Activated CD8-positive, alpha-beta T cell treated with anti-CD3 and anti-CD28 coated beads, Interleukin-2, amount 10 ng/mL, durations not matched to agents 7 days and 5 days (primary cell): ENCODE measurements around the gene MRPL17. TPM values are rescaled to one million over a fixed set of nuclear protein-coding genes. Genes with fewer than 3 reads are reported as not detected.

ENCODE experiments used
- ATAC-seq: fragments of 150-1000 bp; cut with Tn5 transposase; one replicate; pipeline ENCODE4 v1.10.0; 2021; ENCODE audit warnings: moderate library complexity
- CTCF ChIA-PET: fragments of 350-600 bp; sonication (Branson Sonifier 250); formaldehyde crosslinking; loops from one replicate; lab custom pipeline; 2021; ENCODE audit warnings: antibody characterized with exemption; lab: Charles Lee
- POLR2A ChIA-PET: fragments of 350-600 bp; sonication (Branson Sonifier 250); formaldehyde crosslinking; loops from one replicate; lab custom pipeline; 2021; ENCODE audit warnings: antibody characterized with exemption; lab: Charles Lee
- DNase-seq: peaks from one replicate; pipeline ENCODE4 v3.0.0-alpha.2; 2020
- H3K27ac Mint-ChIP-seq: one replicate; pipeline ENCODE4 v1.8.0; 2021; ENCODE audit warnings: mild to moderate bottlenecking, mixed read lengths
- H3K27me3 Mint-ChIP-seq: one replicate; pipeline ENCODE4 v1.8.0; 2021; ENCODE audit warnings: low read depth, mixed read lengths
- H3K36me3 Mint-ChIP-seq: one replicate; pipeline ENCODE4 v1.8.0; 2021; ENCODE audit warnings: low read depth, mixed read lengths
- H3K4me1 Mint-ChIP-seq: one replicate; pipeline ENCODE4 v1.8.0; 2021; ENCODE audit warnings: low read depth, mixed read lengths
- H3K4me3 Mint-ChIP-seq: one replicate; pipeline ENCODE4 v1.8.0; 2021; ENCODE audit warnings: mild to moderate bottlenecking, mixed read lengths
- H3K9me3 Mint-ChIP-seq: one replicate; pipeline ENCODE4 v1.8.0; 2022; ENCODE audit warnings: mixed read lengths; ENCODE audit not compliant: insufficient read depth
- total RNA-seq, 2 experiments: library from RNA; stranded (reverse); gene quantifications; one replicate each; pipeline ENCODE4 v1.2.3, GENCODE V29; 2021

MRPL17 gene
- total RNA-seq, 2 experiments from 2014 or later, result 60.6 to 69.2 TPM

DNA sequence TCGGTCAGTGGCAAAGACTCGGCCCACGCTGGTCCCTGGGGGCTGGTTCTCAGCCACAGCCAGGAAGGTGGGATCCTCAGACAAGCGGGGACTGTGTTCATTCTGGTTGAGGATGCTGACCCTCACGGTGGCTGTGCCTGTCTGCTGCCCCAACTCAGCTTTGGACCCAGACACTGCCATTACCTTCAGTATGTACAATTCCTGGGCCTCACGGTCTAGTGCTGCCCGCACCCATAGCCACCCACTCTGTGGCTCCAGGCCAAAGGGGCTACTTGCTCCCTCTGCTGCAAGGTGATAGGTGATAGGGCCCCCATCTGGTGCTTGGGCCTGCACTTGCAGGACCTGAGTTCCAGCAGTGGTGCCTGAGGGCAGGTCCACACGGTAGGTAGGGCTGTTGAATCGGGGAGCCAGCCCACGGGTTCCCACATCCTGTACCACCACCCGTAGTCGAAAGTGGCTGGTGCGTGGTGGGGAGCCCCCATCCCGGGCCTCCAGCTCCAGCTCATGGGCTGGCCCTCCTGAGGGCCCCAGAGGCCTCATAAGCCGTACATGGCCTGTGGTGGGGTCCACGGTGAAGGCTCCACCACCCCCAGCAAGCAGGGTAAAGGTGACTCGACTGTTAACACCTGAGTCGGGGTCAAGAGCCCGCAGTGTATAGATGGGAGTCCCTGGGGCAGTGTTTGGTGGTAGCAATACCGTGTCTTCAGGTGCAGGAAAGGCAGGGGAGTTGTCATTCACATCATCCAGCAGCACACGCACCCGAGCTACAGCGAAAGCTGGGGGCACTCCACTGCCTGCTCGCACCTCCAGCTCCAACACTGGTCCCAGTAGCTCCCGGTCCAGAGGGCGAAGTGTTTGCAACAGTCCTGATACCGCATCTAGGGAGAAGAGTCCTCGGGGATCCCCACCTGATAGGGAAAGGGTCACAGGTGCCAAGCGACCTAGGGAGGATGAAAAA, 50.7 kb downstream of the MRPL17 start:
- no peaks in the 10 kb centered on the region for H3K36me3 Mint-ChIP-seq
- H3K4me1 Mint-ChIP-seq, result peaks cover 20% of the 10 kb centered on the region
- no peak overlapping the region for H3K27ac Mint-ChIP-seq
- ChIA-PET POLR2A (interaction anchor here (0.8 kb wide), 1 partner anchor 51 kb away, joined by 3 read pairs; the partner anchor contains the start of gene MRPL17), CTCF (no interaction called here)
- H3K27me3 Mint-ChIP-seq, result no peaks in the 10 kb centered on the region
- no peak overlapping the region for H3K4me3 Mint-ChIP-seq
- no peak for DNase-seq
- no peak for ATAC-seq
- H3K9me3 Mint-ChIP-seq, result no peaks in the 10 kb centered on the region

DNA sequence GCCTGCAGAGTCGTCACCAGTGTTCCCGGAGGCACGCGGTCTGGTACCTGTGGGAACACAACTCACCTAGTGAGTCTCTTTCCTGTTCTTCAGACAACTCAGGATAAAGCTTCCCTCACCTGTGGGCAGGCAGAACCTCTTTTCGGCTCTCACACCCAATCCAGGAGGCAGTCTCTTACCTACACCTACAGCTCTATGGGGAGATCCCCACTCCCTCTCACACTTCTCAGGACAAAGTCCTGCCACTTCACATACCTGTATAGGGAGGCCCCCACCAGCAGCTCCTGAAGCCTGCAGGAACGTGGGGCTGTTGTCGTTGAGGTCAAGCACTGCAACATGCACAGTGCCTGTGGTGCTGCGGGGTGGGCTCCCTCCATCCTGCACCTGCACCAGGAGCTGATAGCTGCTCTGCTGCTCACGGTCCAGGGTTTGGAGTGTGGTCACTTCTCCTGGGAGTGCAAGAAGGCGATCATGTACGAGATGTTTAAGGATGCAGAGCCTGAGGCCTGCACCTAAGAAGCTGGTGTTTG, 51.7 kb downstream of the MRPL17 start:
- no peaks in the 10 kb centered on the region for H3K9me3 Mint-ChIP-seq

DNA sequence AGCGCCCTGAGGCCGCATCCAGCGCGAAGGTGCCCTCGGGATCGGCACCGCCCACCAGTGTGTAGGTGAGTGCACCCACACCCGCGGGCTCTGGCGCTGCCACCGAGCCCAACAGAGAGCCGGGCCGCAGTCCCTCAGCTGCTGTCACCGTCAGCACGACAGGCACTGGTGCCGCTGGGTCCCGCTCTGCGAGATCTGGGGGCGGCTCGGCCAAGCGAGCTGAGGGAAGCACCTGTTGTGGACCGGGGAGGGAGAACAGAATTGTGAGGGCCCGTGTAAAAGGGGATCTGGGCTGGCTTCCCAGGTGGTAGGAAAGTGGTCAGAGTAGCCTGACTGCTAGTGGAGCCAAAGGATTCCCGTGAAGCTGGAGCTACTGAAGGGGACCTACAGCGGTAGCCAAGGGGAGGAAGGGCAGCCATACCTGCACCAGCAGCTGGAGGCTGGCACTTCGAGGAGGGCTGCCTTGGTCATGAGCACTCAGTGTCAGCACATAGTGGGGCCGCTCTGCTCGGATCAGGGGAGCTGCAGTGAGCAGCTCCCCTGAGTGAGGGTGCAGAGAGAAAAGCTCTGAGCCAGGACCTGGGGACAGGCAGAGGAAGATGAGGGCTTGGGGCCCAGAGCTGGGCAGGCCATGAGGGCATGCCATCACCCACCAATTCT, 52.4 kb downstream of the MRPL17 start:
- H3K4me1 Mint-ChIP-seq, result peaks cover 30% of the 10 kb centered on the region
- no peaks in the 10 kb centered on the region for H3K9me3 Mint-ChIP-seq
- H3K27me3 Mint-ChIP-seq, result no peaks in the 10 kb centered on the region
- DNase-seq (no peak), ATAC-seq (no peak)
- CTCF ChIA-PET, result interaction anchor here (0.6 to 1.1 kb wide), 4 partner anchors 11 to 252 kb away, joined by 3 to 5 read pairs (median 4); partner anchors contain the start of genes ILK, MRPL17 and TPP1
- no peak overlapping the region for H3K4me3 Mint-ChIP-seq
- H3K27ac Mint-ChIP-seq, result no peak overlapping the region
- POLR2A ChIA-PET, result no interaction called here
- H3K36me3 Mint-ChIP-seq, result no peaks in the 10 kb centered on the region

More for the DNA sequence above, 51.7 kb downstream of the MRPL17 start:
- ChIA-PET CTCF (interaction anchor here (0.6 to 1.1 kb wide), 4 partner anchors 12 to 252 kb away, joined by 3 to 5 read pairs (median 4); partner anchors contain the start of genes ILK, MRPL17 and TPP1), POLR2A (interaction anchor here (0.8 kb wide), 1 partner anchor 52 kb away, joined by 3 read pairs; the partner anchor contains the start of gene MRPL17)
- Mint-ChIP-seq H3K36me3 (no peaks in the 10 kb centered on the region), H3K4me1 (peaks cover 29% of the 10 kb centered on the region), H3K4me3 (no peak overlapping the region), H3K27me3 (no peaks in the 10 kb centered on the region), H3K27ac (no peak overlapping the region)
- DNase-seq, result no peak
- ATAC-seq, result no peak

Other genes starting within 250 kb of the MRPL17 start
- gene HPX, start 242.4 kb downstream of the MRPL17 start, total RNA-seq, result not detected
- gene TRIM3, start 209.4 kb downstream of the MRPL17 start, total RNA-seq, result 1 to 10 TPM; 5.7 to 7.5 TPM
- gene ARFIP2, start 202.0 kb downstream of the MRPL17 start, total RNA-seq, result 10 to 100 TPM; 38.6 to 39.8 TPM
- gene TIMM10B, start 201.8 kb downstream of the MRPL17 start, total RNA-seq, result 10 to 100 TPM; 34.1 to 35.4 TPM
- gene DNHD1, start 186.1 kb downstream of the MRPL17 start, total RNA-seq, result 10 to 100 TPM; 17.8 to 18.5 TPM
- gene RRP8, start 79.7 kb downstream of the MRPL17 start, total RNA-seq, result 10 to 100 TPM; 28.6 to 29.8 TPM
- gene ILK, start 79.6 kb downstream of the MRPL17 start, total RNA-seq, result 100 to 1,000 TPM; 195 to 197 TPM
- 100 to 1,000 TPM; 140 to 156 TPM for gene TAF10, start 71.1 kb downstream of the MRPL17 start, total RNA-seq
- gene TPP1, start 63.9 kb downstream of the MRPL17 start, total RNA-seq, result 10 to 100 TPM; 74.1 to 78.9 TPM
- gene DCHS1, start 27.5 kb downstream of the MRPL17 start, total RNA-seq, result under 1 TPM; 0.23 to 0.29 TPM
- gene OR2AG2, start 88.6 kb upstream of the MRPL17 start, total RNA-seq, result under 1 TPM; 0.08 to 0.23 TPM
- gene OR2AG1, start 99.7 kb upstream of the MRPL17 start, total RNA-seq, result not detected
- under 1 TPM; 0.05 TPM for gene OR6A2, start 116.3 kb upstream of the MRPL17 start, total RNA-seq
- not detected for gene OR10A5, start 162.3 kb upstream of the MRPL17 start, total RNA-seq
- not detected for gene OR10A2, start 179.7 kb upstream of the MRPL17 start, total RNA-seq
- gene OR10A4, start 193.3 kb upstream of the MRPL17 start, total RNA-seq, result not detected
- gene OR2D2, start 209.2 kb upstream of the MRPL17 start, total RNA-seq, result not detected
- gene OR2D3, start 237.7 kb upstream of the MRPL17 start, total RNA-seq, result not detected
- 1 to 10 TPM; 1.3 to 1.6 TPM for gene ZNF215, start 243.1 kb upstream of the MRPL17 start, total RNA-seq